Thyroid gland (tissue), 4 donors: ENCODE measurements around the gene IFI35.

Experiments used
- POLR2A ChIP-seq, 2 donors: fragments of 450-650 bp; IDR thresholded peaks; one replicate each; pipeline ENCODE4 v1.6.1; 2017; ENCODE audit warnings: antibody characterized with exemption in 2 of 2, mild to moderate bottlenecking in 2 of 2, moderate library complexity in 1 of 2
- TF ChIP-seq, protein P1 (sequence below), 6 experiments: fragments of 200-600 bp in 3 of 6; fragments of 450-650 bp in 3 of 6; sonication (generic) in 3 of 6; IDR thresholded peaks; one replicate each; pipeline ENCODE4 v1.5.1; 2016 to 2019; ENCODE audit warnings: antibody characterized with exemption in 6 of 6, mild to moderate bottlenecking in 2 of 6, inconsistent platforms in 1 of 6, moderate library complexity in 1 of 6

DNA sequence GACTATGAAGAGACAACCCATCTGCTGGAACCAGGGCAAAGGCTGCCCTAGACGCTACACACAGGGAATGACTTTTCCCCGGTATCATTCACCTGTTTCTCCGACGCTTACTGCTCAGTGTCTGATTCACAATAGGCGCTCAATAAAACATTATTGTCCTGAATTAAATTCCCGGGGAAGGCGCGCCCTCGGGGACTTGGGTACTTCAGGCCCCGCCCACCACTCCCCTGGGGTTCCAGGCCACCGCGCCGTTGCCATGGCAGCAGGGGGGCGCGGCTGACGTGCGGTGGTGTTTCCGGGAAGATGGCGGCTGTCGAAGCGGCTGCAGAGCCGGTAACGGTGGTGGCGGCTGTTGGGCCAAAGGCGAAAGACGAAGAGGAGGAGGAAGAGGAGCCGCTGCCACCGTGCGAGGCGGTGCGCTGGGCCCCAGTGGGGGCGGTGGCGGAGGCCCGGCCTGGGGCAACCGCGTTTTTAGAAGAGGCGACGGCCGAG lies 26.3 kb upstream of the IFI35 start, which contains the start of gene RUNDC1:
- TF ChIP-seq, protein P1, sequence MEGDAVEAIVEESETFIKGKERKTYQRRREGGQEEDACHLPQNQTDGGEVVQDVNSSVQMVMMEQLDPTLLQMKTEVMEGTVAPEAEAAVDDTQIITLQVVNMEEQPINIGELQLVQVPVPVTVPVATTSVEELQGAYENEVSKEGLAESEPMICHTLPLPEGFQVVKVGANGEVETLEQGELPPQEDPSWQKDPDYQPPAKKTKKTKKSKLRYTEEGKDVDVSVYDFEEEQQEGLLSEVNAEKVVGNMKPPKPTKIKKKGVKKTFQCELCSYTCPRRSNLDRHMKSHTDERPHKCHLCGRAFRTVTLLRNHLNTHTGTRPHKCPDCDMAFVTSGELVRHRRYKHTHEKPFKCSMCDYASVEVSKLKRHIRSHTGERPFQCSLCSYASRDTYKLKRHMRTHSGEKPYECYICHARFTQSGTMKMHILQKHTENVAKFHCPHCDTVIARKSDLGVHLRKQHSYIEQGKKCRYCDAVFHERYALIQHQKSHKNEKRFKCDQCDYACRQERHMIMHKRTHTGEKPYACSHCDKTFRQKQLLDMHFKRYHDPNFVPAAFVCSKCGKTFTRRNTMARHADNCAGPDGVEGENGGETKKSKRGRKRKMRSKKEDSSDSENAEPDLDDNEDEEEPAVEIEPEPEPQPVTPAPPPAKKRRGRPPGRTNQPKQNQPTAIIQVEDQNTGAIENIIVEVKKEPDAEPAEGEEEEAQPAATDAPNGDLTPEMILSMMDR (IDR thresholded peaks at IDR 0.05), result no peak
- peak in 1 of 2 donors; percentile 85 for TF ChIP-seq POLR2A (IDR thresholded peaks at IDR 0.05)
